Neutrophil (primary cell): Measurements from ENCODE around the gene ARPC3.
A peak's percentile ranks its signal among the peaks of the same experiment; 100 is the strongest.
"Not testable (repeated sequence)": the region's sequence is repeated elsewhere in the genome, so short reads cannot be mapped to it uniquely, and the experiment has no call there.

Experiments
- H3K27ac ChIP-seq: fragments of 200-600 bp; sonication (generic); 2 replicates; pipeline ENCODE4 v1.5.1; 2016; ENCODE audit warnings: mild to moderate bottlenecking, moderate library complexity
- H3K27me3 ChIP-seq: fragments of 200-600 bp; sonication (generic); 2 replicates; pipeline ENCODE4 v1.6.0; 2016; ENCODE audit warnings: mild to moderate bottlenecking
- H3K36me3 ChIP-seq: fragments of 200-600 bp; sonication (generic); 2 replicates; pipeline ENCODE4 v1.5.1; 2017
- H3K4me1 ChIP-seq, 2 experiments: fragments of 200-600 bp in 1 of 2; sonication (generic) in 1 of 2; 1 replicate in 1 of 2; 2 replicates in 1 of 2; pipeline versions ENCODE4 v1.5.1 to v1.6.1; 2013 to 2016; ENCODE audit warnings: low read depth in 1 of 2, low read length in 1 of 2, mild to moderate bottlenecking in 1 of 2, moderate library complexity in 1 of 2; ENCODE audit not compliant: control insufficient read depth in 1 of 2, insufficient read depth in 1 of 2
- H3K4me3 ChIP-seq, 2 experiments: fragments of 200-600 bp in 1 of 2; sonication (generic) in 1 of 2; 1 replicate in 1 of 2; 2 replicates in 1 of 2; pipeline ENCODE4 v1.5.1; 2013 to 2016; ENCODE audit warnings: low read depth in 1 of 2, low read length in 1 of 2, mild to moderate bottlenecking in 1 of 2, moderate library complexity in 1 of 2
- H3K9me3 ChIP-seq: fragments of 200-600 bp; sonication (generic); 2 replicates; pipeline ENCODE4 v1.5.1; 2016
- TF ChIP-seq, protein P1 (sequence below): fragments of 200-600 bp; sonication (generic); IDR thresholded peaks from 2 replicates; pipeline ENCODE4 v1.5.1; 2016; ENCODE audit warnings: antibody characterized with exemption

Gene ARPC3

DNA sequence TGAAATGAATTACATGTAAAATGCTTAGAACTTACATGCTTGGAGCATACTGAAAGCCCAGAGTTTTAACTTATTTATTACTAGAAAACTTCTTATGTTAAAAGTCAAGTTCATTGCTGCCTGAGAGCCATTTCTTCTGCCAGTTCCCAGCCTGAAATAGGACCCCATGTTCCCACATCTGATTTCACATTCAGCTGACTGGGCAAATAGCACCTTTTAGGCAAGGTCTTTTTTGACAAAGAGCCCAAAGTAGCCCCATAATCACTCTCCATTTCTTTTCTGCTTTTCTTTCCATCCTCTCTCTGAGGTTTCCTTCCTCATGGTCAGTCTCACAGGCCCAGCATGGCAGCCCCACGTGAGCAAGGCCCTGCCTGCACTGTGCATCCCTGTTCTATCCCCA is 1.1 kb upstream of the ARPC3 start:
- Histone ChIP-seq H3K27me3 (no peaks in the 10 kb centered on the region), H3K4me1 (peaks cover 49 to 54% of the 10 kb centered on the region in 2 experiments), H3K4me3 (no peak overlapping the region), H3K9me3 (no peaks in the 10 kb centered on the region), H3K36me3 (peaks cover 25% of the 10 kb centered on the region), H3K27ac (peak overlapping the region; percentile 95)
- TF ChIP-seq, protein P1, sequence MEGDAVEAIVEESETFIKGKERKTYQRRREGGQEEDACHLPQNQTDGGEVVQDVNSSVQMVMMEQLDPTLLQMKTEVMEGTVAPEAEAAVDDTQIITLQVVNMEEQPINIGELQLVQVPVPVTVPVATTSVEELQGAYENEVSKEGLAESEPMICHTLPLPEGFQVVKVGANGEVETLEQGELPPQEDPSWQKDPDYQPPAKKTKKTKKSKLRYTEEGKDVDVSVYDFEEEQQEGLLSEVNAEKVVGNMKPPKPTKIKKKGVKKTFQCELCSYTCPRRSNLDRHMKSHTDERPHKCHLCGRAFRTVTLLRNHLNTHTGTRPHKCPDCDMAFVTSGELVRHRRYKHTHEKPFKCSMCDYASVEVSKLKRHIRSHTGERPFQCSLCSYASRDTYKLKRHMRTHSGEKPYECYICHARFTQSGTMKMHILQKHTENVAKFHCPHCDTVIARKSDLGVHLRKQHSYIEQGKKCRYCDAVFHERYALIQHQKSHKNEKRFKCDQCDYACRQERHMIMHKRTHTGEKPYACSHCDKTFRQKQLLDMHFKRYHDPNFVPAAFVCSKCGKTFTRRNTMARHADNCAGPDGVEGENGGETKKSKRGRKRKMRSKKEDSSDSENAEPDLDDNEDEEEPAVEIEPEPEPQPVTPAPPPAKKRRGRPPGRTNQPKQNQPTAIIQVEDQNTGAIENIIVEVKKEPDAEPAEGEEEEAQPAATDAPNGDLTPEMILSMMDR: no peak

DNA sequence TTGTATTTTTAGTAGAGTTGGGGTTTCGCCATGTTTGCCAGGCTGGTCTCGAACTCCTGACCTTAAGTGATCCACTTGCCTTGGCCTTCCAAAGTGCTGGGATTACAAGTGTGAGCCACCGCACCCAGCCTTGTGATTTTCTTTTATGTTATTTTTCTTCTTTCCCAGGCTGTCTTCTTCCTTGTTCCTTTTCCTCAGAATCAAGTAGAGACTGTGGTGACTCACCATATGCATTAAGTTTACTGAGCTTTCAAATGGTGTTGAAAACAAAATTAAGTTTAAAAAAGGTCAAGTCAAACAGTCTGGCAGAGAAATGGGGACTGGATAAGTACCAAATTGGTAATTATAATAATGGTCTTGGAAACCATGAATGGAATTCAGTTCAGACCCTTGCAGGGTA is 5.7 kb downstream of the ARPC3 start:
- H3K27me3 ChIP-seq: no peaks in the 10 kb centered on the region
- H3K9me3 ChIP-seq: no peaks in the 10 kb centered on the region
- H3K27ac ChIP-seq: peak overlapping the region; percentile 4
- H3K4me3 ChIP-seq: no peak overlapping the region
- H3K36me3 ChIP-seq: peaks cover 93% of the 10 kb centered on the region
- TF ChIP-seq, protein P1: no peak
- peaks cover 31 to 35% of the 10 kb centered on the region in 2 experiments for H3K4me1 ChIP-seq

DNA sequence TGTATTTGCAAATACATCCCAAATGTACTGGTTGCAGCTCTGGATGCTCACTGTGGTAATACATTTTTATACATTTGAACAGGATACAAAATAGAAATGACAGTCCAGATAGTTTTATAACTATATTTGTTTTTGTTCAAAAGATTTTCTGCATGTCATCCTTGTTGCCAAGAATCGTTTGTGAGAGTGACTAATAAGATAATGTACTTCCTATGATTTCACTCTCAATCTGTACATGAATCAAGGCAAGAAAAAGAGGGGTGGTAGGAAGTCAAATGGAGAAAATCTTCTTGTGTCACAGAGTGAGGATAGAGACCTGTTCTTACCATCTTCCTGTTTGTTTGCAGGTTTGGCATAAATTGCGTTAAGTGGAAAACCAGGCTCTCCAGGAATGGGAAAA is 13.9 kb downstream of the ARPC3 start:
- H3K9me3 ChIP-seq: no peaks in the 10 kb centered on the region
- H3K27me3 ChIP-seq: no peaks in the 10 kb centered on the region
- H3K4me1 ChIP-seq: peaks cover 4 to 5% of the 10 kb centered on the region in 2 experiments
- peaks cover 77% of the 10 kb centered on the region for H3K36me3 ChIP-seq
- TF ChIP-seq, protein P1: no peak
- H3K27ac ChIP-seq: peak overlapping the region; percentile 27
- no peak overlapping the region for H3K4me3 ChIP-seq

DNA sequence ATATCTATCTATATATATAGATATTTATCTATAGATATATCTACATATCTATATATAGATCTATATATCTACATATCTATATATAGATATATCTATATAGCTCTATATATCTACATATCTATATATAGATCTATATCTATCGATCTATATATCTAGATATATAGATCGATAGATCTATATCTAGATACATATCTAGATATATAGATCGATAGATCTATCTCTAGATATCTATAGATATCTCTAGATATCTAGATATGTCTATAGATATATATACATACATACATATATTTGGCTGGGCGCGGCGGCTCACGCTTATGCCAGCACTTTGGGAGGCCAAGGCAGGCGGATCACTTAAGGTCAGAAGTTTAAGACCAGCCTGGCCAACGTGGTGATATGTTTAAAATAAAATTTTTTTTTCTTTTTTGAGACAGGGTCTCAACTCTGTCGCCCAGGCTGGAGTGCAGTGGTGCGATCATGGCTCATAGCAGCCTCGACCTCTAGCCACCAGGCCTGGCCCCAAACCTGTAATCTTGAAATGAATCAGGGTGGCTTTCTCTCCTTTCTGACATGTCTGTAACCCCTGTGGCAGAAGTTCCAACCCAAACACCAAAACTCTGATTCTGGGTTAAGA is 18.1 kb downstream of the ARPC3 start:
- Histone ChIP-seq H3K4me1 (peaks cover 6 to 8% of the 10 kb centered on the region in 2 experiments), H3K9me3 (no peaks in the 10 kb centered on the region), H3K27ac (no peak overlapping the region), H3K36me3 (peaks cover 36% of the 10 kb centered on the region), H3K4me3 (no peak overlapping the region), H3K27me3 (no peaks in the 10 kb centered on the region)
- TF ChIP-seq, protein P1: no peak

DNA sequence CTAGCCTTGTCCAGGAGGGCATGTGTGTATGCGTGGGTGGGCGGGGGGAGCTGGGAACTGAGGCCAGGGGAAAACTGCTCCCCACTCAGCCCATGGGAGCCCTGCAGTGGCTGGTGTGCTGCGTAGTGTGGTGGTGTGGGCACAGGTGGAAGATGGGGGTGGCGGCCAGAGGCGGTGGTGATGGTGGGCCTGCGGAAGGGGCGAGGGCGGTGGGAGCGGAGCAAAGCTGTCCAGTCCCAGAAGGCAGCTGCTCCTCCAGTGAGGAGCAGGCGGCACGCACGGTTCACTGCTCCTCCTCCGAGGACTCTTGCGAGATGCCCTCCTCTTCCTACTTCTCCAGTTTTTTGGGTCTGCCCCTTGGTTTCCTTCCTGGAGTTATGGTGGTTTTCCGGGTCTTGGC is 20.5 kb downstream of the ARPC3 start:
- not testable (repeated sequence) for H3K9me3 ChIP-seq, H3K4me1 ChIP-seq, H3K27ac ChIP-seq, H3K4me3 ChIP-seq, H3K27me3 ChIP-seq
- peaks cover 12% of the 10 kb centered on the region for H3K36me3 ChIP-seq

DNA sequence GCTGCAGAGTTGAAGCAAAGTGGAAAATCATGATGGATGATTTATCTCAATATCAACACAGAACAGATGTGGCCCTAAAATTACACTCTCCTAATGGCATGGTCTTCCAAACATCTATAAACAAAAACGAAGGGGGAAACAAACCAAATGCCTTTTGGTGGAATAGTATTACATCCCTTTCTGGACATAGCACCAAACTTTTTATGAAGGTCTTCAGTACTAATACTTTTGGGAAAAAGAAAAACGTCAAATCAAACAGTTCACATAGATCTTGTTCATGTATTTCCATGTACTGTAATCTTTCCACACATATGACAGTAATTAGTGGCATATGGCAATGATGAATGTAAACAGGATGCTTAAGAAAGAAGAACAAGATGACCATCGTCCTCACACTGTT is 23.7 kb downstream of the ARPC3 start:
- Histone ChIP-seq H3K27ac (no peak overlapping the region), H3K9me3 (no peaks in the 10 kb centered on the region), H3K4me1 (peaks cover 4 to 10% of the 10 kb centered on the region in 2 experiments), H3K4me3 (no peak overlapping the region), H3K36me3 (no peaks in the 10 kb centered on the region), H3K27me3 (no peaks in the 10 kb centered on the region)
- TF ChIP-seq, protein P1: no peak
